SU-DHL-6 (cell line): Measurements from ENCODE around the gene CINP.

Source experiments
- H2AFZ ChIP-seq: fragments of 200-600 bp; sonication (generic); 2 replicates; pipeline ENCODE4 v1.6.1; 2014; ENCODE audit warnings: low read depth, mild to moderate bottlenecking, moderate library complexity, mixed read lengths, antibody characterized with exemption, low read length; ENCODE audit not compliant: severe bottlenecking
- H3F3A ChIP-seq: fragments of 200-600 bp; shearing (Covaris generic); 2 replicates; pipeline ENCODE4 v1.6.0; 2016; ENCODE audit warnings: antibody characterized with exemption, mild to moderate bottlenecking; ENCODE audit not compliant: insufficient read depth
- H3K27ac ChIP-seq: fragments of 200-600 bp; sonication (generic); 2 replicates; pipeline ENCODE4 v1.5.1; 2016; ENCODE audit warnings: low read depth, mild to moderate bottlenecking, low read length, moderate library complexity, mixed read lengths
- H3K27me3 ChIP-seq: fragments of 200-600 bp; sonication (generic), shearing (Covaris generic); 2 replicates; pipeline ENCODE4 v1.6.0; 2014; ENCODE audit warnings: mild to moderate bottlenecking, low read length
- H3K36me3 ChIP-seq: fragments of 200-600 bp; sonication (generic); 2 replicates; pipeline ENCODE4 v1.6.1; 2014; ENCODE audit warnings: mild to moderate bottlenecking, low read length, mixed read lengths
- H3K4me2 ChIP-seq: fragments of 300-600, 200-600 bp; shearing (Covaris generic), sonication (generic); 2 replicates; pipeline ENCODE4 v1.6.0; 2014; ENCODE audit warnings: low read length, low read depth, mild to moderate bottlenecking; ENCODE audit not compliant: poor library complexity, severe bottlenecking
- H3K4me3 ChIP-seq: fragments of 200-600 bp; sonication (generic); 2 replicates; pipeline ENCODE4 v1.5.1; 2014; ENCODE audit warnings: antibody characterized with exemption, low read length, mild to moderate bottlenecking, mixed read lengths; ENCODE audit not compliant: insufficient read depth, poor library complexity, severe bottlenecking
- H3K79me2 ChIP-seq: fragments of 200-600 bp; sonication (generic); 2 replicates; pipeline ENCODE4 v1.6.1; 2014; ENCODE audit warnings: mild to moderate bottlenecking, low read length, moderate library complexity; ENCODE audit not compliant: insufficient read depth
- H3K9ac ChIP-seq: fragments of 200-600 bp; sonication (generic); 2 replicates; pipeline ENCODE4 v1.7.0; 2014; ENCODE audit warnings: mild to moderate bottlenecking, low read length
- H3K9me2 ChIP-seq: fragments of 200-600 bp; sonication (generic); replicated peaks from 2 replicates; pipeline ENCODE4 v1.6.1; 2014; ENCODE audit warnings: low read length; ENCODE audit not compliant: insufficient read depth
- H3K9me3 ChIP-seq: fragments of 200-600 bp; sonication (generic); 2 replicates; pipeline ENCODE4 v1.6.1; 2014; ENCODE audit warnings: low read length, mixed read lengths; ENCODE audit not compliant: insufficient read depth
- H4K20me1 ChIP-seq: fragments of 200-600 bp; sonication (generic); 2 replicates; pipeline ENCODE4 v1.6.1; 2014; ENCODE audit warnings: low read depth, mild to moderate bottlenecking, antibody characterized with exemption, low read length, moderate library complexity, mixed read lengths
- CTCF ChIP-seq: fragments of 200-600 bp; sonication (generic); IDR thresholded peaks from one replicate; pipeline ENCODE4 v1.5.1; 2017; ENCODE audit warnings: antibody characterized with exemption, mild to moderate bottlenecking, low read length, moderate library complexity; ENCODE audit not compliant: insufficient read depth, poor library complexity, severe bottlenecking
- EZH2phosphoT487 ChIP-seq: fragments of 200-600 bp; sonication (generic), shearing (Covaris generic); conservative IDR thresholded peaks from 2 replicates; pipeline ENCODE4 v1.6.1; 2018; ENCODE audit warnings: mild to moderate bottlenecking, antibody characterized with exemption, low read length, moderate library complexity, mixed read lengths

CINP gene

GRCh38 chr14:102403028-102403427 is 40.3 kb upstream of the CINP start:
- Histone ChIP-seq H3K9me2 (no peaks in the 10 kb centered on the region), H3K27ac (no peak overlapping the region), H3K36me3 (peaks cover 5% of the 10 kb centered on the region; the same call in 1 of the 2 replicates), H2AFZ (no peak overlapping the region), H3K9ac (no peak overlapping the region), H3F3A (no peaks in the 10 kb centered on the region), H3K4me2 (no peak overlapping the region), H3K27me3 (no peaks in the 10 kb centered on the region), H3K79me2 (no peaks in the 10 kb centered on the region), H3K4me3 (no peak overlapping the region), H4K20me1 (no peaks in the 10 kb centered on the region), H3K9me3 (peaks cover 14% of the 10 kb centered on the region; the same call in 1 of the 2 replicates)
- TF ChIP-seq CTCF (no peak), EZH2phosphoT487 (no peak)

GRCh38 chr14:102396521-102396920 is 33.8 kb upstream of the CINP start:
- Histone ChIP-seq H3F3A (no peaks in the 10 kb centered on the region), H3K36me3 (no peaks in the 10 kb centered on the region), H3K27ac (no peak overlapping the region), H3K4me3 (no peak overlapping the region), H3K9me3 (no peaks in the 10 kb centered on the region), H4K20me1 (no peaks in the 10 kb centered on the region), H3K79me2 (no peaks in the 10 kb centered on the region), H2AFZ (no peak overlapping the region), H3K4me2 (no peak overlapping the region), H3K27me3 (no peaks in the 10 kb centered on the region), H3K9ac (no peak overlapping the region), H3K9me2 (no peaks in the 10 kb centered on the region)
- TF ChIP-seq EZH2phosphoT487 (no peak), CTCF (no peak)

GRCh38 chr14:102394717-102395375 is 32.2 kb upstream of the CINP start:
- Histone ChIP-seq H3K79me2 (no peaks in the 10 kb centered on the region), H3K9ac (no peak overlapping the region), H2AFZ (no peak overlapping the region), H3K36me3 (no peaks in the 10 kb centered on the region), H3K27ac (no peak overlapping the region), H4K20me1 (no peaks in the 10 kb centered on the region), H3K4me2 (no peak overlapping the region), H3F3A (no peaks in the 10 kb centered on the region), H3K4me3 (no peak overlapping the region), H3K9me2 (no peaks in the 10 kb centered on the region), H3K27me3 (no peaks in the 10 kb centered on the region), H3K9me3 (no peaks in the 10 kb centered on the region)
- TF ChIP-seq EZH2phosphoT487 (no peak), CTCF (no peak)

- H4K20me1 ChIP-seq: no peaks in the 10 kb centered on the region
- no peak overlapping the region for H3K9ac ChIP-seq
- H3K9me2 ChIP-seq: no peaks in the 10 kb centered on the region
- no peaks in the 10 kb centered on the region for H3K36me3 ChIP-seq
- no peak overlapping the region for H3K4me2 ChIP-seq
- no peak overlapping the region for H3K4me3 ChIP-seq
- no peaks in the 10 kb centered on the region for H3K27me3 ChIP-seq
- H3K27ac ChIP-seq: no peak overlapping the region
- no peaks in the 10 kb centered on the region for H3K79me2 ChIP-seq
- no peaks in the 10 kb centered on the region for H3K9me3 ChIP-seq
- TF ChIP-seq CTCF (no peak), EZH2phosphoT487 (no peak)
- H2AFZ ChIP-seq: no peak overlapping the region
- H3F3A ChIP-seq: no peaks in the 10 kb centered on the region
These were observed 29.8 kb upstream of the CINP start for GRCh38 chr14:102392506-102392905.
